Astrocyte (in vitro differentiated cells and primary cell): ENCODE measurements around the gene CXCL10. TPM values are rescaled to one million over a fixed set of nuclear protein-coding genes. Genes with fewer than 3 reads are reported as not detected.

Experiments
- DNase-seq: peaks from one replicate; pipeline ENCODE4 v3.0.0-alpha.2; 2010; ENCODE audit warnings: low read depth
- FAIRE-seq: peaks from 2 replicates; lab custom pipeline; 2011; peaks lifted over from hg19 to GRCh38; lab: Jason Lieb, UNC
- H2AFZ ChIP-seq: 2 replicates; pipeline ENCODE4 v1.6.0; 2012; ENCODE audit warnings: low read depth, low read length, inconsistent platforms
- H3K27ac ChIP-seq: 2 replicates; pipeline ENCODE4 v1.5.1; 2011; ENCODE audit warnings: low read depth, low read length, inconsistent platforms
- H3K27me3 ChIP-seq: 2 replicates; pipeline ENCODE4 v1.6.0; 2011; ENCODE audit warnings: low read length, inconsistent platforms; ENCODE audit not compliant: insufficient read depth
- H3K36me3 ChIP-seq: 2 replicates; pipeline ENCODE4 v1.5.1; 2011; ENCODE audit warnings: low read length, inconsistent platforms; ENCODE audit not compliant: insufficient read depth
- H3K4me1 ChIP-seq: 2 replicates; pipeline ENCODE4 v1.5.1; 2011; ENCODE audit warnings: low read length, inconsistent platforms; ENCODE audit not compliant: insufficient read depth
- H3K4me2 ChIP-seq: 2 replicates; pipeline ENCODE4 v1.6.0; 2012; ENCODE audit warnings: low read length, inconsistent platforms
- H3K4me3 ChIP-seq: 2 replicates; pipeline ENCODE4 v1.5.1; 2011; ENCODE audit warnings: low read depth, mild to moderate bottlenecking, low read length, inconsistent platforms; ENCODE audit not compliant: insufficient read depth
- H3K79me2 ChIP-seq: 2 replicates; pipeline ENCODE4 v1.6.0; 2012; ENCODE audit warnings: mild to moderate bottlenecking, low read length, inconsistent platforms; ENCODE audit not compliant: insufficient read depth
- H3K9ac ChIP-seq: 2 replicates; pipeline ENCODE4 v1.6.0; 2012; ENCODE audit warnings: mild to moderate bottlenecking, low read length, inconsistent platforms
- H3K9me3 ChIP-seq: 2 replicates; pipeline ENCODE4 v1.5.1; 2012; ENCODE audit warnings: low read depth, mild to moderate bottlenecking, low read length, inconsistent platforms; ENCODE audit not compliant: insufficient read depth
- H4K20me1 ChIP-seq: 2 replicates; pipeline ENCODE4 v1.6.0; 2012; ENCODE audit warnings: low read length, inconsistent platforms; ENCODE audit not compliant: insufficient read depth
- H3K27ac Mint-ChIP-seq: one replicate; pipeline ENCODE4 v1.8.0; 2021; ENCODE audit warnings: mild to moderate bottlenecking, mixed read lengths; ENCODE audit not compliant: unreplicated experiment
- H3K27me3 Mint-ChIP-seq: one replicate; pipeline ENCODE4 v1.8.0; 2021; ENCODE audit warnings: low read depth, mixed read lengths; ENCODE audit not compliant: unreplicated experiment
- H3K36me3 Mint-ChIP-seq: one replicate; pipeline ENCODE4 v1.8.0; 2021; ENCODE audit warnings: low read depth, mixed read lengths; ENCODE audit not compliant: unreplicated experiment
- H3K4me1 Mint-ChIP-seq: one replicate; pipeline ENCODE4 v1.8.0; 2021; ENCODE audit warnings: low read depth, mixed read lengths; ENCODE audit not compliant: unreplicated experiment
- H3K4me3 Mint-ChIP-seq: one replicate; pipeline ENCODE4 v1.8.0; 2021; ENCODE audit warnings: mild to moderate bottlenecking, moderate library complexity, mixed read lengths; ENCODE audit not compliant: unreplicated experiment
- H3K9me3 Mint-ChIP-seq: one replicate; pipeline ENCODE4 v1.8.0; 2021; ENCODE audit warnings: mild to moderate bottlenecking, mixed read lengths; ENCODE audit not compliant: unreplicated experiment
- EZH2 ChIP-seq: IDR thresholded peaks from 2 replicates; pipeline ENCODE4 v1.6.1; 2012; ENCODE audit warnings: mild to moderate bottlenecking, low read length, inconsistent platforms; ENCODE audit not compliant: insufficient read depth
- total RNA-seq: library from RNA; stranded (reverse); gene quantifications from 2 replicates; pipeline ENCODE4 v1.2.1, GENCODE V29; 2021
- TF ChIP-seq, protein P1 (sequence below): IDR thresholded peaks from 2 replicates; pipeline ENCODE4 v1.5.1; 2011; ENCODE audit warnings: low read depth, mild to moderate bottlenecking, inconsistent platforms, low read length, moderate library complexity; ENCODE audit not compliant: insufficient read depth

The CXCL10 gene
- total RNA-seq, 1 donor from 2014 or later, result 12.9 TPM

DNA sequence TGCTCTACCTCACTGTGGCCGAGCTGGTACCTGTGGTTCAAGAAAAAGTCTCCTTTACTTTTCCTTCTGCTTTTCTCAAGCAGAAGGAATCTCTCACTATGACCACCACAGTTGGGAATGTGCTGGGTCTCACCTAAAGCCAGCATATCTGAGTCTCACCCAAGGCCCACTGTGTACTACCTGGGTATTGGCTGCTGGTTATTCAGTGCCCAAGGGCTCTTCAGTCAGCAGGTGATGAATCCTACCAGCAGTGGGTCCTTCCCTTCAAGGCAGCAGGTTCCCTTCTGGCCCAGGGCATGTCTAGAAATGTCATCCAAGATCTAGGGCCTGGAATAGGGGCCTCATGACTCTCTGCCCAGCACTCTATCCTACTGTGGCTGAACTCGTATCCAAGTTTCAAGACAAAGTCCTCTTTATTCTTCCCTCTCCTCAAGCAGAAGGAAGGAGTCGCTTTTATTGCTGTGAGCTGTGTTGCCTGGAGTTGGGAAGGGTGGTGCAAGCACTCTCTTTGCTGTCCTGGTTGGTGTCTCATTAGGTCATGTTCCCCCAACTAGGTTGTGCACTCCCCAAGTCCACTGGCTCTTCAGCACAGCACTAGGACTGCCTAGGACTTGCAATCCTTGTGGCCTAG lies 6.1 kb downstream of the CXCL10 start:
- Histone ChIP-seq H3K27me3 (peaks cover 7% of the 10 kb centered on the region), H3K9me3 (no peaks in the 10 kb centered on the region), H3K4me2 (no peak overlapping the region), H4K20me1 (no peaks in the 10 kb centered on the region), H3K79me2 (no peaks in the 10 kb centered on the region), H2AFZ (no peak overlapping the region), H3K27ac (no peak overlapping the region), H3K9ac (no peak overlapping the region), H3K4me1 (peaks cover 4% of the 10 kb centered on the region), H3K36me3 (no peaks in the 10 kb centered on the region), H3K4me3 (no peak overlapping the region)
- DNase-seq, result no peak
- peaks cover 3% of the 10 kb centered on the region for H3K9me3 Mint-ChIP-seq
- H3K4me1 Mint-ChIP-seq, result peaks cover 10% of the 10 kb centered on the region
- H3K4me3 Mint-ChIP-seq, result no peak overlapping the region
- no peak overlapping the region for H3K27ac Mint-ChIP-seq
- no peak for FAIRE-seq
- TF ChIP-seq EZH2, result no peak
- TF ChIP-seq, protein P1, sequence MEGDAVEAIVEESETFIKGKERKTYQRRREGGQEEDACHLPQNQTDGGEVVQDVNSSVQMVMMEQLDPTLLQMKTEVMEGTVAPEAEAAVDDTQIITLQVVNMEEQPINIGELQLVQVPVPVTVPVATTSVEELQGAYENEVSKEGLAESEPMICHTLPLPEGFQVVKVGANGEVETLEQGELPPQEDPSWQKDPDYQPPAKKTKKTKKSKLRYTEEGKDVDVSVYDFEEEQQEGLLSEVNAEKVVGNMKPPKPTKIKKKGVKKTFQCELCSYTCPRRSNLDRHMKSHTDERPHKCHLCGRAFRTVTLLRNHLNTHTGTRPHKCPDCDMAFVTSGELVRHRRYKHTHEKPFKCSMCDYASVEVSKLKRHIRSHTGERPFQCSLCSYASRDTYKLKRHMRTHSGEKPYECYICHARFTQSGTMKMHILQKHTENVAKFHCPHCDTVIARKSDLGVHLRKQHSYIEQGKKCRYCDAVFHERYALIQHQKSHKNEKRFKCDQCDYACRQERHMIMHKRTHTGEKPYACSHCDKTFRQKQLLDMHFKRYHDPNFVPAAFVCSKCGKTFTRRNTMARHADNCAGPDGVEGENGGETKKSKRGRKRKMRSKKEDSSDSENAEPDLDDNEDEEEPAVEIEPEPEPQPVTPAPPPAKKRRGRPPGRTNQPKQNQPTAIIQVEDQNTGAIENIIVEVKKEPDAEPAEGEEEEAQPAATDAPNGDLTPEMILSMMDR, result no peak
- no peaks in the 10 kb centered on the region for H3K36me3 Mint-ChIP-seq
- peaks cover 6% of the 10 kb centered on the region for H3K27me3 Mint-ChIP-seq

DNA sequence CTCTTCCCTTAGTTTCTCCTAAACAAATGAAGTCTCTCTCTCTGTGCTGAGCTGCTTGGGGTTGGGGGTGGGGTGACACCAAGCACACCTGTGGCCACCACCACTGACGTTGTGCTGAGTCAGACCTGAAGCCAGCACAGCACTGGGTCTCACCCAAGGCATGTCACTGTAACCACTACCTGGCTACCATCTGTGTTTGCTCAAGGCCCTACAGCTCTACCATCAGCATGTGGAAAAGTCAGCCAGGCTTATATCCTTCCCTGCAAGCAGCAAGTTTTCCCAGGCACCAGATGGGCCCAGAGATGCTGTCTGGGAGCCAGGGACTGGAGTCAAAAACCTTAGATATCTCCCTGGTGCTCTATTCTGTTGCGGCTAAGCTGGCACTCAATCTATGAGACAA lies 6.9 kb downstream of the CXCL10 start:
- DNase-seq, result no peak
- Histone ChIP-seq H3K79me2 (no peaks in the 10 kb centered on the region), H3K9me3 (no peaks in the 10 kb centered on the region), H3K4me3 (no peak overlapping the region), H3K4me2 (no peak overlapping the region), H2AFZ (no peak overlapping the region), H3K36me3 (no peaks in the 10 kb centered on the region), H3K27me3 (no peaks in the 10 kb centered on the region), H3K27ac (no peak overlapping the region), H3K9ac (no peak overlapping the region), H4K20me1 (no peaks in the 10 kb centered on the region), H3K4me1 (peaks cover 12% of the 10 kb centered on the region)
- no peaks in the 10 kb centered on the region for H3K36me3 Mint-ChIP-seq
- H3K4me3 Mint-ChIP-seq, result no peak overlapping the region
- no peak overlapping the region for H3K27ac Mint-ChIP-seq
- H3K27me3 Mint-ChIP-seq, result peaks cover 4% of the 10 kb centered on the region
- peaks cover 15% of the 10 kb centered on the region for H3K4me1 Mint-ChIP-seq
- no peak for FAIRE-seq
- H3K9me3 Mint-ChIP-seq, result peaks cover 3% of the 10 kb centered on the region
- no peak for TF ChIP-seq EZH2
- TF ChIP-seq, protein P1, result no peak

DNA sequence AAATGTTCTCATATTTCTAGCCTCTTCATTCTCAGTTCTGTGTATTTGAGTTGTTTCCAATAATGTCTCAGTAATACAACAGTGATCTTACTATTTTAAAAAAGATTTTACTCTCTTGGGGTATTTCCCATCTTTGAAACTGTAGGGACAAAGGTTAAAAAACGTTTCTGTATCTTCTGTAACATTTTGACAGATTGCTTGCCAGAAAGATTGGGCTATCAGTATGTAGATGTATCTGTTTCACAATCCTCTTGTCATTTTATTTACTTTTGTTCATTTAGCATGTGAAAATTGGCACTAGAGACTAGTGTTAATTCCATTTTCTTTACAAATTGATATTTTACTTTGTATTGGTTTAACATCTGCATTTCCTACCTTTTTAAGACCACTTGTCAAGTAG lies 9.8 kb downstream of the CXCL10 start:
- Histone ChIP-seq H4K20me1 (no peaks in the 10 kb centered on the region), H3K4me1 (peaks cover 12% of the 10 kb centered on the region), H3K9ac (no peak overlapping the region), H3K36me3 (no peaks in the 10 kb centered on the region), H3K79me2 (no peaks in the 10 kb centered on the region), H3K4me3 (no peak overlapping the region), H3K9me3 (no peaks in the 10 kb centered on the region), H3K27me3 (no peaks in the 10 kb centered on the region), H3K27ac (no peak overlapping the region), H2AFZ (no peak overlapping the region), H3K4me2 (no peak overlapping the region)
- Mint-ChIP-seq H3K27me3 (peaks cover 4% of the 10 kb centered on the region), H3K36me3 (no peaks in the 10 kb centered on the region), H3K27ac (no peak overlapping the region), H3K4me3 (no peak overlapping the region), H3K4me1 (peaks cover 17% of the 10 kb centered on the region), H3K9me3 (peaks cover 5% of the 10 kb centered on the region)
- TF ChIP-seq, protein P1, result no peak
- TF ChIP-seq EZH2, result no peak
- no peak for FAIRE-seq
- no peak for DNase-seq
